Right lung (tissue), 5 donors: ENCODE results near the gene ZNF362. TPM values are rescaled to one million over a fixed set of nuclear protein-coding genes. Genes with fewer than 3 reads are reported as not detected.
"Not testable (repeated sequence)": the region's sequence is repeated elsewhere in the genome, so short reads cannot be mapped to it uniquely, and the experiment has no call there.

Source experiments
- DNase-seq, 2 donors: peaks; one replicate each; pipeline ENCODE4 v3.0.0-alpha.2; 2013
- polyA plus RNA-seq, 5 donors: library from polyadenylated mRNA; unstranded; fragments of 120-200 nt; gene quantifications; one replicate each; pipeline versions ENCODE4 v1.2.1 to v1.2.3, GENCODE V29; 2013; ENCODE audit warnings: inconsistent platforms in 1 of 5, low replicate concordance in 1 of 5; ENCODE audit not compliant: insufficient read length in 5 of 5, insufficient read depth in 1 of 5

Gene ZNF362
- polyA plus RNA-seq, 5 donors, result 47.5 to 67.3 (median 53.1) TPM

- no peak for DNase-seq
Observed at GRCh38 chr1:33305816-33306652, 49.7 kb downstream of the ZNF362 start.

GRCh38 chr1:33306653-33307493 is 50.6 kb downstream of the ZNF362 start:
- peak; percentile 43 to 46 for DNase-seq

- DNase-seq, result no peak
Observed at GRCh38 chr1:33307494-33307864, 51.2 kb downstream of the ZNF362 start.

GRCh38 chr1:33309351-33309750 is 53.1 kb downstream of the ZNF362 start:
- DNase-seq, result not testable (repeated sequence)

GRCh38 chr1:33310702-33311101 is 54.4 kb downstream of the ZNF362 start:
- no peak for DNase-seq

- DNase-seq, result no peak
Observed at GRCh38 chr1:33311706-33312412, 55.6 kb downstream of the ZNF362 start.

GRCh38 chr1:33312413-33312749 is 56.1 kb downstream of the ZNF362 start:
- DNase-seq, result no peak

GRCh38 chr1:33314416-33314815 is 58.1 kb downstream of the ZNF362 start:
- DNase-seq, result no peak

GRCh38 chr1:33316601-33317000 is 60.3 kb downstream of the ZNF362 start:
- DNase-seq, result no peak

GRCh38 chr1:33317354-33317753 is 61.1 kb downstream of the ZNF362 start:
- no peak for DNase-seq

- no peak for DNase-seq
Observed at GRCh38 chr1:33317946-33318345, 61.7 kb downstream of the ZNF362 start.

GRCh38 chr1:33319186-33319948 is 63.1 kb downstream of the ZNF362 start:
- DNase-seq, result no peak

- no peak for DNase-seq
Observed at GRCh38 chr1:33319949-33320618, 63.8 kb downstream of the ZNF362 start.

- no peak for DNase-seq
Observed at GRCh38 chr1:33320619-33321165, 64.4 kb downstream of the ZNF362 start, which contains the start of gene A3GALT2. Gene A3GALT2 (minus strand): TSS chr1:33321098. CDS start chr1:33321098, 0 bp downstream.

- DNase-seq, result no peak
Observed at GRCh38 chr1:33321178-33321577, 64.9 kb downstream of the ZNF362 start.

- DNase-seq, result no peak
Observed at GRCh38 chr1:33322109-33322508, 65.8 kb downstream of the ZNF362 start.

- DNase-seq, result no peak
Observed at GRCh38 chr1:33322870-33323585, 66.7 kb downstream of the ZNF362 start.

- DNase-seq, result no peak
Observed at GRCh38 chr1:33323663-33324477, 67.6 kb downstream of the ZNF362 start.
